GM21576 (cell line): ENCODE results near the gene GP1BB.

Experiments used
- ATAC-seq: cut with Tn5 transposase; IDR thresholded peaks from one replicate; pipeline ENCODE4 v1.9.1; 2021; ENCODE audit warnings: mild to moderate bottlenecking, moderate library complexity; ENCODE audit not compliant: unreplicated experiment

GP1BB gene

DNA sequence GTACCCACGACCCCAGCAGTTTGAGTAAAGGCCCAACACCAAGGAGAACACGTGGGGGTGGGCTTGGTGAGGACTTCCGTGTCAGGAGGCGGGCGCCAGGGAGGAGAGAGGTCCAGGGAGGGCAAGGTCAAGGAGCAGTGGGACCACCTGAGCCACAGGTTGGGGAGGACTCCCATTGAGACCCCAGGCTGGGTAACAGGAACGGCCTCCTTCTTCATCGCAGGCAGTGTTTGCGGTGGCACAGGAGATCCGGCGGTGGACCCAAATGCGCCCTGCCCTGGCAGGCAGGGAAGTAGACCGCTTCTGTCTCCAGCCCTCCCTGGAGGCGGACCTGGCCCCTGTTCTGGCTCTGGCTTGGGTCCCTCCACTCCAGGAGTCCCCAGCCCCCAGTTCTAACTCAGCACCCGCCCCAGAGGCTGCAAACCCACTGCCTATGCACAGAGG lies 31.4 kb downstream of the GP1BB start:
- ATAC-seq: no peak

DNA sequence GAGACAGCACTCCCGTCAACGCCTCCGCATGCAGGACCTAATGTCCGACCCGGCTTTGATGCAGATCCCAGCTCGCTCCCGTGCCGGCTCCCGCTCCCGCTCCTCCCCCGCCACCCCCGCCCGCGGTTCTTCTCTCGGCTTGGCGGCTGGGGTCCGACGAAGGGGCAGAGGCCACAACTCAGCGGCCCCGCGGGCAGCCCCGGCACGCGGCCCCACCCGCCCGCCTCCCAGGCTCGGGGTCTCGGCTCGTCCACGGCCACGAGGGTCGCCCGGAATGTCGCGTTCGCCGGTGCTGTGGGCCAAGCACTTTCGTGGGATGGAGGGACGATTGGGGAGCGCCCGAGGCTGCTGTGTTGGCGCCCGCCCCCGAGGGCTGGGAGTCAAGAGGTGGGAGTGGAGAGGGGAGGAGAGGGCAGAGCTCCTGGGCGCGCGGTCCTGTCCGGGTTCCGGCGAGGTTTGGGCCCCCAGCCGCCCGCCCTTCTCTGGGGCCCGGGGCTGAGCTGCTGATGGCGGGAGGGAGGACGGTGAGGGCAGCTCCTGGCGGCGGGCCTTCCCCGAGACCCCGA lies 31.9 kb downstream of the GP1BB start:
- no peak for ATAC-seq

GRCh38 chr22:19755722-19756287 lies 32.5 kb downstream of the GP1BB start:
- ATAC-seq: no peak

- ATAC-seq: no peak
Measured at GRCh38 chr22:19756288-19757128, 33.2 kb downstream of the GP1BB start.

GRCh38 chr22:19757140-19757984 lies 34.0 kb downstream of the GP1BB start:
- ATAC-seq: no peak

- ATAC-seq: no peak
Measured at GRCh38 chr22:19757985-19758895, 34.9 kb downstream of the GP1BB start.

- no peak for ATAC-seq
Measured at GRCh38 chr22:19758896-19759426, 35.6 kb downstream of the GP1BB start.

- ATAC-seq: no peak
Measured at GRCh38 chr22:19759427-19760057, 36.2 kb downstream of the GP1BB start.

DNA sequence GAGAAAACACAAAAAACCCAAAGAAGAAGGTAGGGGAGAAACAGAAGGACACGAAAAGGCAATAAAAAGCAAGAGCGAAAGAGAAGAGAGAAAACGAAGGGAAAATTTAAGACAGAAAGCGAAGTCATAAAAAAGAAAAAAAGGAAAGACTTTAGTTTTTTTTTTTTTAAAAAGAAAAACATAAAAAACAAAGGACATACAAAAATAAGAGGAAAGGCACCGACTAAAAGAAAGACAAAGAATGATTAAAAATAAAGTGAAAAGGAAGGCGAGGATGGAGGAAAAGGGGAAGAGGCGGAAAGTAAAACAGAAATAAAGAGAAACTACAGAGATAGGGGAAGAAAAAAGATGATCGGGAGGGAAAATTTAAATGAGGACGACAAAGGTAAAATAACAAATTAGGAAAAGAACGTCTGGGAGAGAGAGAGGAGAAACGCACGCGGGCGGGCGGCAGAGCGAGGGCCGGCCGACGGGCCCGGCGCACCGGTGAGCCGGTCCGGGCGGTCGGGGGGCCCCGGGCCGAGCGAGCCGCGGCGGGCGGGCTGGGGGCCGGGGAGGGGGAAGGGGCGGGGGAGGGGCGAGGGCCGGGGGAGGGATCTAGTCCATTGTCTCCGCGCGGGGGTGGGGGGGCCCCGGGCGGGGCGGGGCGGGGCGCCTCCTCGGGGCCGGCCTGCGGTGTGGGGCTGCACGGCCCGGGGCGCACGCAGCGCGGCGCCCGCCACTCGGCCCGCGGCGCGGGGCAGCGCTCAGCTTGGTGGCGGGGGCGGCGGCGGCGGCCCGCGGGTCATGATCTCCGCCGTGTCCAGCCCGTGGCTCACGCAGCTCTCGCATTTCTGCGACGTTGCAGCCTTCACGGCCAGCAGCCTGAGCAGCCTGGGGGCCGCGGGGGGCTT lies 37.0 kb downstream of the GP1BB start, which contains the start of gene TBX1:
Gene TBX1 (plus strand): TSS at position 721 of the 893 bp plus-strand sequence. CDS start 66 bp downstream, at position 787.
- ATAC-seq: no peak

DNA sequence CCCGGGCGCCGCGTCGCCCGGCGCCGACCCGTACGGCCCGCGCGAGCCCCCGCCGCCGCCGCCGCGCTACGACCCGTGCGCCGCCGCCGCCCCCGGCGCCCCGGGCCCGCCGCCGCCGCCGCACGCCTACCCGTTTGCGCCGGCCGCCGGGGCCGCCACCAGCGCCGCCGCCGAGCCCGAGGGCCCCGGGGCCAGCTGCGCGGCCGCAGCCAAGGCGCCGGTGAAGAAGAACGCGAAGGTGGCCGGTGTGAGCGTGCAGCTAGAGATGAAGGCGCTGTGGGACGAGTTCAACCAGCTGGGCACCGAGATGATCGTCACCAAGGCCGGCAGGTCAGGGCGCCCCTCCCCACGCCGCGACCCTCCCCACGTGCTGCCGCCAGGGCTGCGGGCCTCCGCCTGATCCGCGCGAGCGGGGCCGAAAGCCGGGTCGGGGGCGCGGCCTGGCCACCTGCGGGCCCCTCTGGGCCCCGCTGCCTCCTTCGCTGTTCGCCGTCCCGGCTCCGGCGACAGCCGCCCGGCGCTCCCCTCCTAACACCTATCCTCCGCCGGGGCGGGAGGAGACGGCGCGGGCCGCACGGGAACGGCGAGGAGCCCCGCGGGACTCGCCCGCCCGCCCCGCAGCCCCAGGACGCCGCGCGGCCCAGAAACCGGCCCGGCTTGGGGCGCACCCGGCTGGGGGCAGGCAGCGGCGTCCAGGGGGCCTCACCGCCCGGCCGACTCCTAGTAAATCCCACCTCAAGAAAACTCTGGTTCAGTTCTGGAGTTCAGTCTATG lies 37.8 kb downstream of the GP1BB start:
- no peak for ATAC-seq

- ATAC-seq: no peak
Measured at GRCh38 chr22:19761725-19762567, 38.6 kb downstream of the GP1BB start.

DNA sequence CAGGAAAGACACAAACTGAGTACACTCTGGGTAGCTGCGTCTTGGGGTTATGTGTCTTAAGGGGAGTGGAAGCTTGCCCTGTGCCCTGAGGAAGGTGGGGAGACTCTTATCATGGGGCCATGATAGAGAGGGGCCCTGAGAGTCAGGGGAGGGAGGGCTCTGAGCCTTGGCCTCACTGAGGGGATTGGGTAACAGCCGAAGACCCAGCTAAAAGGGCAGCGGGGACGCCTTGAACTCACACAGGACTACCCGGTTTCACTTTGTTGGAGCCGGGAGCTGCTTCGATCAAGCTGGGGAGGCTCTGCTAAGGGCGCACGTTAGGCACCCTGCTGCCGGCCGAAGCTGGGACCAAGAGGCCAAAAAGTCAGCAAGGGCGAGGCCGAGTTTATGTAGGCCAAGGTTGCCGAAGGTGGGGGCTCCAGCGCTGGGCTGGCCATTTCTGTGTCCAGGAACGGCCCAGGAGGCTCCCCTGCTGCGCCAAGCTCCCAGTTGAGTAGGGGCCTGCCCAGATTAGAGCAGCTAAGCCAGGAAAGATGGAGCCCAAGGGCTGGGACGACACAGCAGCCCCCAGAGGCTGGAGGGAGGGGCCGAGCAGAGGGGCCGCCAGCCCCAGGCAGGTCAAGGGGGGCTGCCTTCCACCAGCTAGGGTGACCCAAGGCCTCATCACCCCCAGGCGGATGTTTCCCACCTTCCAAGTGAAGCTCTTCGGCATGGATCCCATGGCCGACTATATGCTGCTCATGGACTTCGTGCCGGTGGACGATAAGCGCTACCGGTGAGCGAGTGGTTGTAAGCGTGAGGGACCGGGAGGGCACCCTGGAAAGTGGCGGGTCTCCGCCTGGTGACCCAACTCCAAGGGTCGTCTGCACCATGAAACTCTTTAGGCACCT lies 39.5 kb downstream of the GP1BB start:
- no peak for ATAC-seq

DNA sequence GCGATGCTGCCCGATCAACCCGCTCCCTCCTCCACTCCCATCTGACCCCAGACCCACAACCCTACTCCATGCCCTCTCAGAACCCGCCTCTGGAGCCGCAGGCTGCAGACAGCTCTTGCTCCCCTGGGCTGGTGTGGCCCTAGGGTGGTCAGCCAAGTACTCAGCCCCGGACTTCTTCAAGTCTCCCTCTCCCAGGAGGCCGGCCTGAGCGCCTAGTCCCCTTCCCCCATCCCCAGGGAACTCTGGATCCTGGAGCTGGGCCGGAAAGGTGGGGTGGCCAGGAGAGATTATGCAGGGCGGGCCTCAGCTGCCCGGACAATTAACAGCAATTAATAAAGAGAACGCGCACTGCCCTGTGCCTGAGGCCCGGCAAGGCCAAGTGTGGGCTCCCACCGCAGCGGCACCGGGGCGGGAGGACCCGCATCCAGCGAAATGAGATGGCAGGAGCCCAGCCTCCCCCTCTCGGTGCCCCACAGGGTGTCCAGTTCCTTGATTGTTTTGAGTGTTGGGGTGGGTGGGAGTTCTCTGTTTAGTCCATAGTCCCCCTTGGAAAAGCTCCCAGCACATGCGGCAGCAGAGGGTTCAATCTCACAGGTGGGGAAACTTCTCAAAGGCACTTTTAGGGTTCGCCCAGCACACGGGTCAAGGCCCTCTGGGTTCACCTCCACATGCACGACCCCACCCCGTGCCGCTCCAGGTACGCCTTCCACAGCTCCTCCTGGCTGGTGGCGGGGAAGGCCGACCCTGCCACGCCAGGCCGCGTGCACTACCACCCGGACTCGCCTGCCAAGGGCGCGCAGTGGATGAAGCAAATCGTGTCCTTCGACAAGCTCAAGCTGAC lies 40.3 kb downstream of the GP1BB start:
- no peak for ATAC-seq

DNA sequence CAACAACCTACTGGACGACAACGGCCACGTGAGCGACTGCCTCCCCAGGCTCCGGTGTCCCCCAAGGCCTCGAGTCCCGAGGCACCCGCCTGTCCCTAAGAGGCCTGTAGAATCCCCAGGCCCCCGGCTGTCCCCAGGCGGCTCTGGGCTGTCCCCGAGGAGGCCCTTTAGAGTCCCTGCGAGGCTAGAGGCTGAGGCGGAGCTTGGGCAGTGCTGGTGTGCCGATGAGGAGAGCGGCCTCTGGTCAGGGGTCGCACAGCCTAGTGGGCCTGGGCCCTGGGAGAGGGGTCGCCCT lies 40.9 kb downstream of the GP1BB start:
- no peak for ATAC-seq
